GM19025 (cell line): ENCODE measurements around the gene ZNF831.

Experiments
- ATAC-seq: cut with Tn5 transposase; IDR thresholded peaks from one replicate; pipeline ENCODE4 v1.9.1; 2021; ENCODE audit warnings: mild to moderate bottlenecking, low read depth, moderate library complexity; ENCODE audit not compliant: unreplicated experiment

ZNF831 gene

DNA sequence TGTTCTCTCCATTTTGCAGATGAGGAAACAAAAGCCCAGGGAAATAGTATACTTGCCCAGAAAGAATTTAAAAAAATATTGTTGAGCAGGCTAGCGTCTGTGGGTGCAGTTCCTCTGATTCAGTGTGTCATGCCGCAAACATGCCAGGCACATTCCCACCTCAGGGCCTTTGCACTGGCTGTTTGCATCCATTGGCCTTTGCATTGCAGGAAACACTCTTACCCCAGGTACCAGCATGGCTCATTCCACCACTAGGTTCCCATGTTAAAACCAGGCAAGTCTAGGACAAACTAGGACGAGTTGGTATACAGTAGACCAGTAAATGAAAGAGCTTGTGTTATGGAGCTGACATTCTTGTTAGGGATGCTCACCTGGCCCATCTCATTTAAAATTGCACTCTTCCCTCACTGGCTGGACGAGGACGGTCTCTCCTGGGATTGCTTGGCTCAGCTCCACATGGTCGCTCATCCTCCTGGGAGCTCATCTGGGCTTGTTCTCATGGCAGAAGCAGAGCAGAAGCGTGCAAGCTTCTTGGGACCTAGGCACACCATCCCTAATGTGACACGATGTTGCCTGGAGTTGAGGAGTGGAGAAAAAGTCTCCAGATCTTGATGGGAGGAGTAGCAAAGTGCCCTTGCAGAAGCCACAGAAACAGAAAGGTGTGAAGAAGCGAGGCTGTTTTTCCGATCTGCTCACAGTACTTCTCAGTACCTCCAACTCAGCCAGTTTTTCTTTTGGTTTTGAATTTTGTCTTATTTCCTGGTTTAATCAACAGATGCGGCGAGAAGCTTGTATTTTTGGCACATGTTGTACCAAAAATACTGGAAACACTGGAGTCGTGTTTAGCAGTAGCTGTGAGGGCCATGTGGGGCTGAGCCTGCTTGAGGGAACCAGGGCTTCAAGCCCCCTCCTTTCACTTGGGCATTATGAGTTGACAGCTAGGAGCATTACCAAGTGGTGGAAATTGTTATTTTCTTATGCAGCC lies 13.9 kb downstream of the ZNF831 start:
- no peak for ATAC-seq

DNA sequence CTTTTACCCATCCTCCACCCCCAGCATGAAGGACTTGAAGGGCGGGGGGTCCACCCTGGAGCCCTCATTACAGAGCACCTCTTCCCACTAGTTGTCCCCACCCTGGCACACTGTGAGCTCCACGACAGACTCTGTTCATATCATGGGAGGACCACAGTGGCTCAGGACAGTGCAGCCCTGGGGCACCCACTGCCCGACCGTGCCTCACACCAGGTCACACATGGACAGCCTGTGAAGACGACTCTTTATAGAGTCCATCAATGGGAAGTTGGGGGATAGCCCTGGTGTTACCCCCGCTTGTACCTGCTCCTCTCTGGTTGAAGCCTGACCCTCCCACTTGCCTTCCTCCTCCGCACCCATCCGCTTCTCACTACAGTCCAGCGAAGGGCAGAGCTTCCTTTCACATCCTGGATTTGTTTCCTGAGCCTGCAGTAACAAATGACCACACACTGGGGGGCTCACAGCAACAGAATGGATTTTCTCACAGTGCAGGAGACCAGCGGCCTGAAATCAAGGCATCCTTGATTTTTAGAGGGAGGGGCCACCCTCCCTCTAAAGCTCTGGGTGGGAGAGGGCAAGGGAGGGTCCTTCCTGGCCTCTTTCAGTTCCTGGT lies 15.5 kb downstream of the ZNF831 start:
- ATAC-seq: no peak

GRCh38 chr20:59179988-59180387 lies 16.4 kb downstream of the ZNF831 start:
- no peak for ATAC-seq

DNA sequence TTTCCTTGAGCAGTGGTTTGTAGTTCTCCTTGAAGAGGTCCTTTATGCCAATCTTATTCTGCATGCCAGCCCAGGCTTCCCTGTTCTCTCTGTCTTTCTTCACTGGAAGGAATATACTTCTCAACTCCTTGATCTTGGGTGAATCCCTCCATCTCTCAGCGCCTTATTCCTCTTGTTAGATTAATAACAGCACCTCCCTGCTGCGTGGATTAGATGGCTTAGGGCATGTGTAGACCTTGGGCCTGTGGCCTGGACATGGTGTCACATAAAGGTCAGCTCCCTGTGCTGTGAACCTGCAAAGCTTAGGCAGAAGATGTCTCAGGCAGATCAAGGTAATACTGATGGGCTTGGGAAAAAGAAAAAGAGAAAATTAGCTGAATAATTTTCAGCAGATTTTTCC lies 18.3 kb downstream of the ZNF831 start:
- ATAC-seq: no peak

DNA sequence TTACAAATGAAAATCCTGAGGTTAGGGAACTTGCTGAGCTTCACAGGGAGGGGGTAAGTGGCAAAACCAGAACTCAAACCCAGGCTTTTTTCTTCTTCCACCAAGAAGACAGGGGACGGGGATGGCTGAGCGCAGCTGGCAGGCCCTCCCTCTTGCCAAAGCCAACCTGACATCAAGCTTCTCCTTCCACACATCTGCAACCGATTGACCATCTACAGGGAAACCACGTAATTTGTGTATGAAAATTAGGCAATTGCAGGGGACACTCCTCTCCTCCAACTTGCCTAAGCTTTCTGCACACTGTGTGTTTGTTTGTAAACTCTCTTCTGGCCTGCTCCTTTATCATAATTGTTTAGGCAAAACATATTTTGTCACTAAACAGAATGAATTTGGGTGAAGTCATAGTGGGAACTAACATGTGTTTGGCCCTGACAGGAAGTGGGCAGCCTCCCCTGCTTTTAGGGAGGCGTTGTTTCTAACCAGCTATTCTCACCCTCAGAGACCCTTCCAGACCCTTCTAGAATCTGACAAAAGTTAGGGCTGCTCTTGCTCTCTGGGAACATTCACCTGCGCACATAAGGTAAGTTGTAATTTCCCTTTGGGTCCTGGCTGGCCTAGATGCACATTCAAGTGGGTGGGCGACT lies 18.9 kb downstream of the ZNF831 start:
- no peak for ATAC-seq

- ATAC-seq: no peak
These were observed 20.1 kb downstream of the ZNF831 start for GRCh38 chr20:59183751-59184150.

DNA sequence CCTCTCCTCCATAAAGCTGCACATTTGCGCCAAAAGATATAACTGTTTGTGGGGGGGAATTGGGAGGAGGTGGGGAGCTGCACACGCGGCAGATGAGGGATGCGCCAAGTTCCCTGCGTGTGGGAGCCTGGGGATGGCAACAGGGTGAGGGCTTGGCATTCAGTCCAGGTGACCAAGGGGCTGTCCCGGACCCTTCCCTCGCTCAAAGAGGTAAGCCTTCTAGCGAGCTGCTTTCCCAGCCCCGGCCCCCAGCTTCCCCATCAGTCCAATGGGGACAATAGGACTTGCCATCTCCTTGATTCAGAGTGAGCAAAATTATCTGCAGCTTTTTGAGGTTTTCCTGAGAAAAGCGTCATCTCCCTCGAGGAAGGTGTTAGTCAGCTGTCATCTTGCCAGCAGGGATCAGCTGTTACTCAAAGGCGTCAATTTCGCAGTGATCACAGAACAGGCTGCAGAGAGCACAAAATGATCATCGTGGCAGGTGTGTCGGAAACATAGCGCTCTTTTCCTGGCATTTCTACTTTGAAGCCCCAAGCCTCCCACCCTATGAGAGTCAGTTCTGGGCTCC lies 21.3 kb downstream of the ZNF831 start:
- no peak for ATAC-seq

DNA sequence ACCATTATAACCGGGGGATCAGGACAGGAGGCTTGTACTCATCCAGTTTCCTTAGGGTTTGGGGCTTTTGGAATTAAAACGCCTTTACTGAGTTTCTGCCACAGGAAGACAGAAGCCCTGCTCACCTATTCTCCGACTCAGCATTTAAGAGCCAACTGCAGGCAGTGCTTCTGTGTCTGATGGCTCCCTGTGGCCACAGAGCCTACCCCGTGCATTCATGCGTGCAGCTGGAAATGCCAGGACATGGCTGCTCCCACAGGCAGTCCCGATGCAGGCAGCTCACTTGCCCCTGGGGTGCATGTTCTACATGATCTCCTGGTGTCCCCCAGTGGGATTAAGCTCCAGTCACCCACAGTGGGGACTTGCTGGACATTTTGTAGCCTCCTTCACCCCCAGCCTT lies 22.2 kb downstream of the ZNF831 start:
- no peak for ATAC-seq

DNA sequence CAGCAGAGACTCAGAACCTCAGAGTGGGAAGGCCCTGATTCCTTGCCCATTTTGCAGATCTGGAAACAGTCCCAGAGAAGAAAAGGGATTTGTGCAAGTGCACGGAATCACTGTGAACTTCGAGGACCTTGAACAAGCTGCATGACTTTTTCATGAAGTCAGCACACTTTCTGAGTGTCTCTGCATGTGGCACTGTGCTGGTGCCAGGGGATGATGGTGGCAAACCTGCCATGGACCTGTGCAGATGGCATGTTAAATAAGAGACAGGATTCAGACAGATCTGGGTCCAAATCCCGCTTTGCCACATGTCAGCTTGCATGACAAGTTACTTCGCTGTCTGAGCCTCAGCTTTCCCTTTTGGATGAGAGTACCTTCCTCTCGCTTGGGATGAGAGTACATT lies 26.8 kb downstream of the ZNF831 start:
- no peak for ATAC-seq

DNA sequence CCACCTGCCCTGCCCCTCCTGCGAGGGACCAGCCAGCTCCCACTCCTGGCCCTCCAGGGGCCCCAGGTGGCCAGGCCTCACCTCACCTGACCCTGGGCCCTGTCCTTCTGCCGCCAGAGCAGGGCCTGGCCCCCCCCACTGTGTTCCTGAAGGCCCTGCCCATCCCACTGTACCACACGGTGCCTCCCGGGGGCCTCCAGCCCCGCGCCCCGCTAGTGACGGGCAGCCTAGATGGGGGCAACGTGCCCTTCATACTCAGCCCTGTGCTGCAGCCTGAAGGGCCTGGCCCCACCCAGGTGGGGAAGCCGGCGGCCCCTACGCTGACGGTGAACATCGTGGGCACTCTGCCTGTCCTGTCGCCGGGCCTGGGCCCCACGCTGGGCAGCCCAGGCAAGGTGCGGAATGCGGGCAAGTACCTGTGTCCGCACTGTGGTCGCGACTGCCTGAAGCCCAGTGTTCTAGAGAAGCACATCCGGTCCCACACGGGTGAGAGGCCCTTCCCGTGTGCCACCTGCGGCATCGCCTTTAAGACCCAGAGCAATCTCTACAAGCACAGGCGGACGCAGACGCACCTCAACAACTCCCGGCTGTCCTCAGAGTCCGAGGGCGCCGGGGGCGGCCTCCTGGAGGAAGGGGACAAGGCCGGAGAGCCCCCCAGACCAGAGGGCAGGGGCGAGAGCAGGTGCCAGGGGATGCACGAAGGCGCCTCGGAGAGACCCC lies 27.6 kb downstream of the ZNF831 start:
- no peak for ATAC-seq

- ATAC-seq: no peak
These were observed 28.3 kb downstream of the ZNF831 start for GRCh38 chr20:59191756-59192532.

DNA sequence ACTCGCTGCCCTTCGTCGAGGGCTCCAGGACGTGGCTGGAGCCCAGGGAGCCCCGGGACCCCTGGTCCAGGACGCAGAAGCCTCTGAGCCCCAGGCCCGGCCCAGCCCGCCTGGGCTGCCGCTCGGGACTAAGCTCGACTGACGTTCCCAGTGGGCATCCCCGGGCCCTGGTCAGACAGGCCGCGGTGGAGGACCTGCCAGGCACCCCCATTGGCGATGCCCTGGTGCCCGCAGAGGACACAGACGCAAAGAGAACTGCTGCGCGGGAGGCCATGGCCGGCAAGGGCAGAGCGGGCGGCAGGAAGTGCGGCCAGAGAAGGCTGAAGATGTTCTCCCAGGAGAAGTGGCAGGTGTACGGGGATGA lies 28.9 kb downstream of the ZNF831 start:
- ATAC-seq: no peak

GRCh38 chr20:59193325-59193724 lies 29.7 kb downstream of the ZNF831 start:
- no peak for ATAC-seq

DNA sequence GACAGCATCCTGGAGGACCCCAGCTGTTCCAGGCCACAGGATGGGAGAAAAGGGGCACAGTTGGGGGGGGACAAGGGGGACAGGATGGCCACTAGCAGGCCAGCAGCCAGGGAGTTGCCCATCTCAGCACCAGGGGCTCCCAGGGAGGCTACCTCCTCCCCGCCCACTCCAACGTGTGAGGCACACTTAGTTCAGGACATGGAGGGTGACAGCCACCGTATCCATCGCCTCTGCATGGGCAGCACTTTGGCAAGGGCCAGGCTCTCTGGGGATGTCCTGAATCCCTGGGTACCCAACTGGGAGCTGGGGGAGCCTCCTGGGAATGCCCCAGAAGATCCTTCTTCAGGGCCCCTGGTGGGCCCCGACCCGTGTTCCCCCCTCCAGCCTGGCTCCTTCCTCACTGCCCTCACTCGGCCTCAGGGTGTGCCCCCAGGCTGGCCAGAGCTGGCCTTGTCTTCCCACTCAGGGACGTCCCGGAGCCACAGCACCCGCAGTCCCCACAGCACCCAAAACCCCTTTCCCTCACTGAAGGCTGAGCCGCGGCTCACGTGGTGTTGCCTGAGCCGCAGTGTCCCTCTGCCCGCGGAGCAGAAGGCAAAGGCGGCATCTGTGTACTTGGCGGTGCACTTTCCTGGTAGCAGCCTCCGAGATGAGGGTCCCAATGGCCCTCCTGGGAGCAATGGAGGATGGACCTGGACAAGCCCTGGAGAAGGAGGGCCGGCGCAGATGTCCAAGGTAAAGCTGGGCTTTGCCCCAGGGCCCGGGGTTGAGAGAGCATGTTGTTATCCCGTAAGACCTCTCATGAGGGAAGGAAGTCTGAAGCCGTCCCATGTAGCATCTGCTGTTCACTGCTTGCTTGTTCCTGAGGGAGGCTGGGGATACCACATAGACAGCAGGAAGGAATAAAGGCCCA lies 30.7 kb downstream of the ZNF831 start:
- ATAC-seq: no peak

DNA sequence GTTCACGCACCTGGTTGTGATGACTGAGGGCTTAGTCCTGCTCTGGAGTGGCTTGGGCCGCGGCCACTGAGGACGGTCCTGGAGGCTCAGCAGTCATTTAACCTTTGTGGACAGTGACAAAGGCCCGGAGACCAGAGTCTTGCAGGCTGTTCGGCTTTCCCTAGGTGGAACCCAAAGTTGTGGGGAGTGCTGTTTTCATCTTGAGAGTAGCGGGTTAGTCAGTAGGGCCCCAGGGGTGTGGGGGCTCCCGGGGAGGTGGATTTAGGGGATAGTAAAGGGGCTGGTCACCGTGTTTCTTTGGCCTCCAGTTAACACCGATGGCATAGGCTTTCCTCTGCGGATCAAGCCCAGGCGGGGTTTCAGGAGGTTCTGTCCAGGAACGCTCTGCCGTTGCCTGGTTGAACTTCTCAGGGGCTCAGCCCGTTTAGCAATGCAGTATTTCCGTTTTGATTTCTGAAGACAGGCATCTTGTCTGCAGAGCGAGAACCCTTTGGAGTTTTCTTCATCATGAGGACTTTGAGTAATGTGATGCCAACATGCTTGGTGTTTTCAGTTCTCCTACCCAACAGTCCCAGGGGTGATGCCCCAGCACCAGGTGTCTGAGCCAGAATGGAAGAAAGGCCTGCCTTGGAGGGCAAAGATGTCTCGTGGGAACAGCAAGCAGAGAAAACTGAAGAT lies 31.8 kb downstream of the ZNF831 start:
- no peak for ATAC-seq

DNA sequence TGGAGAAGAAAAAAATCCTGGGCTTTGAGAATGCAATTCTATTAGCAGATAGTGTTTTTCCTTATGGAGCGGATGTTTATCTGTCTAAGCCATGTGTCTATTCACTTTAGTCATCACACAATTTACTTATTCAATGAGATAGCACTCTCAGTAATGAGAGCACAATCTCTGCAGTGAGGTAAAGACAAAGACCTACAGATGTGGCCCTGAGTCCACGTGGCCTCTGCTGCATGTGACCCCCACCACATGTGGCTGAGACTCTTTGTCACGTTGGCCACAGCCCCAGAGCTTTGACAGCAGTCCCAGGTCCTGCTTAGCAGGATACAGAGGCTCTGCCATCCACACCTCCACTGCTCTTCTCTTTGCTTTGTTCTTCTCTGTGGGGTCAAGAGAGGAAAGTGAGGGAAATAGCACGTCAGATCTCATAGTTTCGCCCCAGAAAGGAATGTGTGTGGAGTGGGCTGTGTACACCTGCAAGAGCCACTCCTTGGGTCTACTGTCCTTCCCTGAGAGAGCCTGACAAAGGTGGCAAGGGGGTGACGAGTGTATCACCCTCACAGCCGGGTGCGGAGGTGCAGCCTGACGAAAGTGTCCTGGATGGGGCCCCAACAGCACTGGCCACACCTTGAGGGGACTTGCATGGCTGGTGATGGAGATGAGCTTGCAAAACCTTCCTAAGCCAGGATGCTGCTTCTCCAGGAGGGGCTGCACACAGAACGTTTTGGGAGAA lies 40.7 kb downstream of the ZNF831 start:
- ATAC-seq: no peak

- no peak for ATAC-seq
These were observed 41.4 kb downstream of the ZNF831 start for GRCh38 chr20:59205044-59205443.

DNA sequence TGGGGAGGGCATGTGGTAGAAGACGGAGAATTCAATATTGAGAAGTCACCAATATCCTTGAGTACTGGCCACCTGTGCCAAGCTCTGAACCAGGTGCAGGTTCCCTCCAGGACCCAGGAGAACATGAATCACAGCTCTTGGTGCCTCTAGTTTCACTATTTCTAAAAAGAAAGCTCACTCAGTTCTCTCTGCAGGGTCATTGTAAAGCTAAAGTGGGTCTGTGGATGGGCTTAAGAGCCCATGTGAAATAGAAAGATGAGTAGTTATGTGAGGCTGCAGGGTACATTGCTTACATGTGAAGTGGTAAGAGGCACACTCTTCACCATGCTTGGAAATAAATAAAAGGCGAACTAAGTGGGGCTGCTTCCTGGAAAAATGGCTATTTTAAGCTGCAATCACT lies 43.6 kb downstream of the ZNF831 start:
- no peak for ATAC-seq
